GM18499 (cell line): Measurements from ENCODE around the gene CLCN4.

ENCODE experiments used
- ATAC-seq: cut with Tn5 transposase; IDR thresholded peaks from one replicate; pipeline ENCODE4 v1.9.1; 2021; ENCODE audit warnings: moderate number of reproducible peaks; ENCODE audit not compliant: insufficient read depth, unreplicated experiment

Gene CLCN4

GRCh38 chrX:10189317-10190268, 32.8 kb downstream of the CLCN4 start:
- ATAC-seq: no peak

- no peak for ATAC-seq
Measured at GRCh38 chrX:10190367-10190766, 33.6 kb downstream of the CLCN4 start.

- no peak for ATAC-seq
Measured at GRCh38 chrX:10193587-10193986, 36.8 kb downstream of the CLCN4 start.

GRCh38 chrX:10195425-10195824, 38.6 kb downstream of the CLCN4 start:
- no peak for ATAC-seq

GRCh38 chrX:10195947-10196346, 39.2 kb downstream of the CLCN4 start:
- no peak for ATAC-seq

GRCh38 chrX:10197279-10198210, 40.8 kb downstream of the CLCN4 start:
- ATAC-seq: no peak

- no peak for ATAC-seq
Measured at GRCh38 chrX:10198254-10198653, 41.5 kb downstream of the CLCN4 start.

- peak; percentile 92 for ATAC-seq
Measured at GRCh38 chrX:10199212-10199611, 42.4 kb downstream of the CLCN4 start.

GRCh38 chrX:10203617-10204016, 46.8 kb downstream of the CLCN4 start:
- ATAC-seq: no peak

GRCh38 chrX:10206317-10206716, 49.5 kb downstream of the CLCN4 start:
- no peak for ATAC-seq

- ATAC-seq: no peak
Measured at GRCh38 chrX:10208281-10208856, 51.6 kb downstream of the CLCN4 start.

GRCh38 chrX:10208953-10209352, 52.2 kb downstream of the CLCN4 start:
- no peak for ATAC-seq

GRCh38 chrX:10212395-10212794, 55.6 kb downstream of the CLCN4 start:
- no peak for ATAC-seq

GRCh38 chrX:10213716-10214115, 56.9 kb downstream of the CLCN4 start:
- no peak for ATAC-seq

- ATAC-seq: no peak
Measured at GRCh38 chrX:10216208-10216607, 59.4 kb downstream of the CLCN4 start.

GRCh38 chrX:10217198-10217597, 60.4 kb downstream of the CLCN4 start:
- no peak for ATAC-seq

GRCh38 chrX:10221651-10222050, 64.9 kb downstream of the CLCN4 start:
- ATAC-seq: no peak

GRCh38 chrX:10223276-10223675, 66.5 kb downstream of the CLCN4 start:
- no peak for ATAC-seq

GRCh38 chrX:10223781-10224180, 67.0 kb downstream of the CLCN4 start:
- no peak for ATAC-seq

GRCh38 chrX:10230222-10230621, 73.4 kb downstream of the CLCN4 start:
- ATAC-seq: no peak

GRCh38 chrX:10231461-10231860, 74.7 kb downstream of the CLCN4 start:
- no peak for ATAC-seq
